Lower leg skin (tissue), 4 donors: ENCODE results near the gene AFF2. TPM values are rescaled to one million over a fixed set of nuclear protein-coding genes. Genes with fewer than 3 reads are reported as not detected.
"Not testable (repeated sequence)": the region's sequence is repeated elsewhere in the genome, so short reads cannot be mapped to it uniquely, and the experiment has no call there.

Source experiments
- DNase-seq, 2 donors: peaks; one replicate each; pipeline ENCODE4 v3.0.0-alpha.2; 2019; ENCODE audit warnings: low spot score in 2 of 2
- H3K4me3 ChIP-seq: fragments of 200-600 bp; sonication (generic); 2 replicates; pipeline ENCODE4 v1.5.1; 2017; ENCODE audit warnings: mild to moderate bottlenecking, low read depth; ENCODE audit not compliant: poor library complexity, severe bottlenecking
- CTCF ChIP-seq, 3 donors: fragments of 450-650 bp; IDR thresholded peaks; one replicate each; pipeline ENCODE4 v1.5.1; 2016; ENCODE audit warnings: antibody characterized with exemption in 3 of 3, mild to moderate bottlenecking in 3 of 3, moderate library complexity in 2 of 3
- POLR2A ChIP-seq, 2 donors: fragments of 450-650 bp; IDR thresholded peaks; one replicate each; pipeline ENCODE4 v1.6.1; 2016 to 2017; ENCODE audit warnings: antibody characterized with exemption in 2 of 2, mild to moderate bottlenecking in 1 of 2, moderate library complexity in 1 of 2
- WGBS, 2 donors: methylation state at CpG; one replicate each; pipeline ENCODE4 v1.1.5; 2018; 5-methylcytosine and 5-hydroxymethylcytosine counted together
- intact Hi-C: fragments of 100-400 bp; cut with DNase I; formaldehyde crosslinking; loops from one replicate; pipeline ENCODE4 v1.15.0; 2023; ENCODE audit warnings: low total_unique reads
- total RNA-seq, 4 donors: library from RNA; depleted of rRNA; stranded (reverse); fragments of >200 nt; gene quantifications; one replicate each; pipeline ENCODE4 v1.1.0, GENCODE V29; 2016

The AFF2 gene
- total RNA-seq, 4 donors from 2014 or later: 1.1 to 6.4 (median 2.5) TPM

- no peak overlapping the region for H3K4me3 ChIP-seq
- intact Hi-C loops: no loop called here
- 83 to 100% methylated on average over 1 of the region's 1 CpG for WGBS, 2 donors
- DNase-seq: no peak
- TF ChIP-seq CTCF (IDR thresholded peaks at IDR 0.05) (no peak), POLR2A (IDR thresholded peaks at IDR 0.05) (no peak)
Observed at GRCh38 chrX:148664171-148664570, 163.8 kb downstream of the AFF2 start.

DNA sequence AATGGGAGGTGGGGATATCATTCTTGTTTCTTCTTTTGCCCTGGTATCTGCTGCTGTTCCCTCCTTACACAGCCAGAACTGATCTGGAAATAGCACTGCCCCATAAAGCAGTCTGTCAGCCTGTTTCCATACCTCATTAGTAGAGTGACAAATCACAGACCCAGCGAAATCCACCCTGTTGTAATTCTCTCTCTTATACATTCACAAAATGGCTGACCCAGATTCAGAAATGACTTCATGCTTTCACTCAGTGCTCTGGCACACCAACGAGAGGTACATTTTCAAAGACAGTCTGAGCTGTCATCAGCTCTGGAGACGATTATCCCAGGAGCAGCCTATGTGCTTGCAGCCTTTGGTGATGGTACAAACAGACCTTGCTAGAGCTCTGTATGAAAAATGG lies 164.6 kb downstream of the AFF2 start:
- no peak for TF ChIP-seq CTCF (IDR thresholded peaks at IDR 0.05)
- TF ChIP-seq POLR2A (IDR thresholded peaks at IDR 0.05): no peak
- intact Hi-C loops: no loop called here
- no peak for DNase-seq
- no peak overlapping the region for H3K4me3 ChIP-seq
- 72 to 90% methylated on average over 3 of the region's 3 CpGs for WGBS, 2 donors

- 76 to 97% methylated on average over 3 of the region's 3 CpGs for WGBS, 2 donors
- DNase-seq, intact Hi-C loops, H3K4me3 ChIP-seq: not testable (repeated sequence)
Observed at GRCh38 chrX:148669175-148669574, 168.8 kb downstream of the AFF2 start.

- no peak for DNase-seq
- intact Hi-C loops: no loop called here
- TF ChIP-seq CTCF (IDR thresholded peaks at IDR 0.05) (no peak), POLR2A (IDR thresholded peaks at IDR 0.05) (no peak)
- H3K4me3 ChIP-seq: no peak overlapping the region
- 78 to 83% methylated on average over 3 of the region's 3 CpGs for WGBS, 2 donors
Observed at GRCh38 chrX:148670277-148670676, 169.9 kb downstream of the AFF2 start.

DNA sequence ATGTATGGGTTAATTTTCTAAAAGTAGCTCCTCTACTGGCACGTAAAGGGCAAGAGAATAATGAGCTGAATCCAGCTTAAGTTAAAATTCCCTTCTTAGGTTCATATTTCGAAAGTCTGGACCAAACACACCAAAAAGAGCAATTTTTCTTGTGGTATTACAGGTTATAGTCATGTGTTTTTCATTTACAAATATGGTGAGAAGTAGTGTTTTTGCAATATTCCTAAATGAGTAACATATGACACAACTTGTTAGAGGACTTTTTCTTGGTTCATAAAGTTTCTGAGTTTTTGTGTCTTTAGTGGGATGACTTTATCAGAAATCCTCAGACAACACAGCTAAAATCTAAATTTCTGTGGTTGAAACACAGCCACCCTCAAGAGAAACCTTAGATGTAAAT lies 172.1 kb downstream of the AFF2 start:
- TF ChIP-seq CTCF (IDR thresholded peaks at IDR 0.05) (no peak), POLR2A (IDR thresholded peaks at IDR 0.05) (no peak)
- H3K4me3 ChIP-seq: no peak overlapping the region
- no peak for DNase-seq
- 30 to 49% methylated on average over 2 of the region's 2 CpGs for WGBS, 2 donors
- intact Hi-C loops: no loop called here

DNA sequence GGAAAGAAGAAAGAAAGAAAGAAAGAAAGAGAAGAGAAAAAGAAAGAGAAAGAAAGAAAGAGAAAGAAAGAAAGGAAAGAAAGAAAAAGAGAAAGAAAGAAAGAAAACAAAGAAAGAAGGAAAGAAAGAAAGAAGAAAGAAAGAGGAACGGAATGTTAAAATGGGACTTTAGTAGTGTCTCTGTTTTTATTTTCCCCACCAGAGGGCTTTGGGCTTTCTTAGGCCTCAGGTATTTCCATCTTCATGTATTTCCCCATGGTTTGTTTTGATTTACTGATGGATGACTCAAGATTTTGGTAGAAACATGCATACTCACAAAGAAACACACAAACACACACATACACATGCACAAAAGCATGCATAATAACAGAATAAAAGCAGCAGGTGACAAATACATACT lies 181.2 kb downstream of the AFF2 start:
- TF ChIP-seq CTCF (IDR thresholded peaks at IDR 0.05) (no peak), POLR2A (IDR thresholded peaks at IDR 0.05) (no peak)
- intact Hi-C loops: no loop called here
- WGBS, 2 donors: 75 to 92% methylated on average over 1 of the region's 1 CpG
- DNase-seq: no peak
- H3K4me3 ChIP-seq: no peak overlapping the region
